HepG2 (cell line): ENCODE data around the gene LAP3. TPM values are rescaled to one million over a fixed set of nuclear protein-coding genes. Genes with fewer than 3 reads are reported as not detected.
A peak's percentile ranks its signal among the peaks of the same experiment; 100 is the strongest.

Source experiments
- HMGXB3 ChIP-seq: sonication (generic); formaldehyde crosslinking; IDR thresholded peaks from 2 replicates; pipeline ENCODE4 v1.4.0; 2020; ENCODE audit warnings: missing genetic modification reagents, borderline replicate concordance
- KDM6A ChIP-seq: IDR thresholded peaks from 2 replicates; pipeline ENCODE4 v1.6.1; 2016; ENCODE audit warnings: low read depth
- KLF11 ChIP-seq: IDR thresholded peaks from 2 replicates; pipeline ENCODE4 v1.6.1; 2016; ENCODE audit warnings: missing compliant biosample characterization
- MAX ChIP-seq: IDR thresholded peaks from 2 replicates; pipeline ENCODE4 v1.6.1; 2012; ENCODE audit warnings: inconsistent platforms
- RARG ChIP-seq: sonication (generic); formaldehyde crosslinking; IDR thresholded peaks from 2 replicates; pipeline ENCODE4 v1.4.0; 2020; ENCODE audit warnings: low read depth, mild to moderate bottlenecking, missing genetic modification reagents
- SIN3B ChIP-seq: fragments of 150-350 bp; IDR thresholded peaks from 2 replicates; pipeline ENCODE4 v1.6.1; 2014; ENCODE audit warnings: low read length
- SMC3 ChIP-seq: IDR thresholded peaks from 2 replicates; pipeline ENCODE4 v1.6.1; 2011; ENCODE audit warnings: low read length, improper control_type of control experiment
- SP1 ChIP-seq, 2 experiments: fragments of 450-650 bp in 1 of 2; sonication (generic) in 1 of 2; formaldehyde crosslinking in 1 of 2; IDR thresholded peaks; 2 replicates each; pipeline versions ENCODE4 v1.4.0 to v1.6.1; 2016 to 2020; ENCODE audit warnings: missing genetic modification reagents in 1 of 2
- SRSF4 ChIP-seq: fragments of 200-400 bp; formaldehyde crosslinking; IDR thresholded peaks from one replicate; pipeline ENCODE4 v1.6.1; 2018; ENCODE audit warnings: mild to moderate bottlenecking, low read depth, low read length, moderate library complexity; ENCODE audit not compliant: poor library complexity, severe bottlenecking
- ZBTB21 ChIP-seq: sonication (generic); formaldehyde crosslinking; IDR thresholded peaks from 2 replicates; pipeline ENCODE4 v1.4.0; 2020; ENCODE audit warnings: missing genetic modification reagents
- ZBTB26 ChIP-seq: IDR thresholded peaks from 2 replicates; pipeline ENCODE4 v1.6.1; 2016; ENCODE audit warnings: missing compliant biosample characterization, missing genetic modification reagents, borderline replicate concordance
- ZNF280D ChIP-seq: sonication (generic); formaldehyde crosslinking; IDR thresholded peaks from 2 replicates; pipeline ENCODE4 v1.5.1; 2020; ENCODE audit warnings: mild to moderate bottlenecking, missing genetic modification reagents
- ZNF564 ChIP-seq: sonication (generic); formaldehyde crosslinking; IDR thresholded peaks from 2 replicates; pipeline ENCODE4 v1.8.1; 2023; ENCODE audit warnings: mild to moderate bottlenecking, missing genetic modification reagents
- ZSCAN30 ChIP-seq: sonication (generic); formaldehyde crosslinking; IDR thresholded peaks from 2 replicates; pipeline ENCODE4 v1.5.0; 2020; ENCODE audit warnings: mild to moderate bottlenecking, missing genetic modification reagents
- polyA plus RNA-seq, 8 experiments: library from polyadenylated mRNA; depleted of rRNA in 3 of 8; stranded (reverse) in 7 of 8; unstranded in 1 of 8; fragments of >200 nt; fragmentation: Illumina TruSeq in 4 of 8; extraction: Trizol in 4 of 8; gene quantifications; 2 replicates each; pipeline versions ENCODE4 v1.2.1 to v1.2.3, GENCODE V29; 2011 to 2016; ENCODE audit warnings: low read depth in 4 of 8, missing spikeins in 1 of 8, mixed read lengths in 1 of 8; ENCODE audit not compliant: insufficient read depth in 1 of 8
- total RNA-seq, 5 experiments: library from RNA; depleted of rRNA; stranded (reverse); fragments of >200 nt; fragmentation: Illumina TruSeq; extraction: Trizol; gene quantifications; 2 replicates each; pipeline ENCODE4 v1.2.3, GENCODE V29; 2016; ENCODE audit warnings: low read depth in 1 of 5

The LAP3 gene
- total and polyA plus RNA-seq, 2 of the 13 experiments (the other 11 are each of a cell fraction or from before 2014, with no cell fraction given), result 106 to 125 TPM

GRCh38 chr4:17614416-17615299 lies 37.7 kb downstream of the LAP3 start, which contains the start of gene MED28 (continued):
- TF ChIP-seq HMGXB3 (no peak), MAX (peak; percentile 57; the same call in 1 of the 2 replicates), SP1 (IDR thresholded peaks at IDR 0.05) (no peak), SP1 (CRISPR knock-in tag; IDR thresholded peaks at IDR 0.05) (no peak), KDM6A (CRISPR knock-in tag) (no peak), ZNF564 (CRISPR knock-in tag) (no peak), SRSF4 (no peak), ZSCAN30 (no peak), SIN3B (peak; percentile 74), KLF11 (CRISPR knock-in tag) (peak; percentile 42; the same call in 1 of the 2 replicates), ZBTB26 (CRISPR knock-in tag) (no peak; the same call in 1 of the 2 replicates), ZNF280D (no peak), RARG (CRISPR knock-in tag) (no peak), SMC3 (no peak), ZBTB21 (CRISPR knock-in tag) (no peak)
